HG02610 (cell line): Measurements from ENCODE around the gene ARHGEF10L.

ENCODE experiments used
- ATAC-seq: cut with Tn5 transposase; IDR thresholded peaks from one replicate; pipeline ENCODE4 v1.9.1; 2021; ENCODE audit warnings: mild to moderate bottlenecking, moderate library complexity; ENCODE audit not compliant: unreplicated experiment

Gene ARHGEF10L

DNA sequence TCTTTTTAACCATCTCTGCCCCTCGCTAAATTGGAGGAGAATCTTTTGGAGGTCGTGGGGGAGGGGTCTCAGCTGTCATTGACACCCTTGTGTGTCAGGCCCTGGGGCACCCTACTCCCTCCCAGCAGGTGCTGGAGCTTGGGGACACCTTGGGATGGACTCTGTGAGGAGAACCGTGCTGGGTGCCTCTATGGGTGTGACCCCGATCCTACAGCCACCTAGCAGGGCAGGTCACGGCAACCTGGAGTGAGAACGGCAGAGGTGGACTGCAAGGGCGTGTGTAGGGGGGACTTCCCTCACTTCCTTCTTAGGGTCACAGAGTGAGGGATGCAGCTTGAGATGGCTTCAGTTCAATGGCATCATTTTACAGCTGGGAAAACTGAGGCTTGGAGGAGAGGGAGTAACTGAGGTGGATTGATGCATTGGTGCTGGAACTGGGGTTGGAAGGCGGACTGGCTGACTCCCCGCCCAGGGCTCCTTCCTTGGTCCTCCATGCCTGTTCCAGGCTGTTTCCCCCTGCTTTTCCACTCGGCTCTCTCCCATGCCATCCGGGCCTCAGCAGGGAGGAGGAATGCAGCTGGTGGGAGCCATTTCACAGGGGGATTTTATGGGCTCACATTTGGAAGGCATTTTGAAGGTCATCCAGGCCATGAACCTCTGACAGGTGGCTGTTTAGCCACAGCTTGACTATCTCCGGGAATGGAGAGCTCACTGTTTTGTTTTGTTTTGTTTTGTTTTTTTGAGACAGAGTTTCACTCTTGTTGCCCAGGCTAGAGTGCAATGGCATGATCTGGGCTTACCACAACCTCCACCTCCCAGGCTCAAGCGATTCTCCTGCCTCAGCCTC, 18.8 kb upstream of the ARHGEF10L start:
- no peak for ATAC-seq

DNA sequence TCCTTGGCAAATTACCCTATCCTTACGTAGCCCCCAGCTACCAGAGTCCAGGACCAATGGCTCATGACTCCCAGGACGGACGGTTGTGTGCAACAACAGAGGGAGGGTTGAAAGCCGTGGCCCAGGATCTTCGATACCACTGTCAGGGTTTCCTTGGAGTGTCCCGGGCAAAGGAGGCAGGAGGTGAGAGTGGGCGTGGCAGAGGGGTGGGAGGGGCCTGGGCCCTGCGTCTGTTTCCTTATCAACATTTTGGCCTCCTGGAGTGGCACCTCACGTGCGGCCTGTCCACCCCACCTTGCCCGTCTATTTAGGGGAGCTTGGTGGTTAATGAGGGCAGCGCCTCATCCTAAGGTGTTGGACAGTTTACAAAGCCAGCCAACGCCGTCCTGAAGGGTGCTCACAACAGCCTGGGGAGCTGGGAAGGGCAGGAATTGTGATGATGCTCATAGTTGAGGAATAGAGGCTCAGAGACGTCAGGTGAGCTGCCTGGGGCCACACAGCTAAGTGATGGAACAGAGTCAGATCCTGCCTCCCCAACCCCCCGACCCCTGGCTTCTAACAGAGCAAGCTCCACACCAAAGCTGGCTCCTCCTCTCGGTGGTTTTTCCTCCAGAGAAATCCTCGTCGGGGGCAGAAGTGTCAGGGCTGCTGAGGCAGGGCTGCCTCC, 17.4 kb upstream of the ARHGEF10L start:
- no peak for ATAC-seq

DNA sequence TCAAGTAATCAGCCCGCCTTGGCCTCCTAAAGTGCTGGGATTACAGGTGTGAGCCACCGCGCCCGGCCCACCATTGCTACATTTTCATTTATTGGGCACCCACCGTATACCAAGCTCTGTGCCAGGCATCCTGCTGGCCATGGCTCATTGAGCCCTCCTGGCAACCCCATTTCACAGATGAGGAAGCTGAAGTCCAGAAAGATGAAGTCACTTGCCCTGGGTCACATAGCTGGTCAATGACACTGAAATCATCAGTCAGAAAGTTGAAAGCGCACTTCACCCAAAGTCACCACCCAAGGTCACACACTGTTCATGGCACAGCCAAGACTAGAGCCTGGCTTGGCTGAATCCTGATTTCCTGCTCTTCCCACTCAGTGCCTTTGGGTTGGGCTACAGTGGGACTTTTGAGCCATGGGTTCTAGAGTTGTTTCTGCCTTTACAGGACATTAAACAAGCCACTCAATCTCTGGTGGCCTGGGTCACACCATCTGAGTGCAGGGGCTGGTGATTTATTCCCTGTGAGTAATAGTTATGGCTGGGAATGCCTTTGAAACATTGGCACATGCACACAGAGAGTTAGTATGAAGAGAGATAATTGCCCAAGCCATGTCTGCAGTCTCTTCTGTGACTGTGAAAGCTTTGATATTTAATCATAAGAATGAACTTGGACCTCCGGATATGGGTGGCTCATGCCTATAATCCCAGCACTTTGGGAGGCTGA, 16.0 kb upstream of the ARHGEF10L start:
- no peak for ATAC-seq

DNA sequence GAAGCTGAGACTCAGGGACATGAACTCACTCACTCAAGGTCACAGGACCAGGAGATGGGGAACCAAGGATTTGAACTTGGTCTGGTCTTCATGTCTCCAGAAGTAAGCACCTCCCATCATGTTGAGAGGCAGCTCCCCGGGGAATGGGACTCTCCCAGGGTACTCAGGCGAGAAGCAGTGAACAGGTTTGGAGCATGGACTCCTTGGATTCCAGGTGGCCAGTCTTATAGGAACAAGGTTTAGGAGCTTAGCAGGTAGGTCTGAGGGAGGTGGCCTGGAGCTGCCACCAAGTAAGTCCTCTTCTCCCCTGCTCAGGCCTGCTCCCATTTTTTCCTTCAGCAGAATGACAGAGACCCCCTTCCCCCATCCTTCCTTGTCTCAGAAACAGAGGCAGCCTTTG, 14.9 kb upstream of the ARHGEF10L start:
- no peak for ATAC-seq

DNA sequence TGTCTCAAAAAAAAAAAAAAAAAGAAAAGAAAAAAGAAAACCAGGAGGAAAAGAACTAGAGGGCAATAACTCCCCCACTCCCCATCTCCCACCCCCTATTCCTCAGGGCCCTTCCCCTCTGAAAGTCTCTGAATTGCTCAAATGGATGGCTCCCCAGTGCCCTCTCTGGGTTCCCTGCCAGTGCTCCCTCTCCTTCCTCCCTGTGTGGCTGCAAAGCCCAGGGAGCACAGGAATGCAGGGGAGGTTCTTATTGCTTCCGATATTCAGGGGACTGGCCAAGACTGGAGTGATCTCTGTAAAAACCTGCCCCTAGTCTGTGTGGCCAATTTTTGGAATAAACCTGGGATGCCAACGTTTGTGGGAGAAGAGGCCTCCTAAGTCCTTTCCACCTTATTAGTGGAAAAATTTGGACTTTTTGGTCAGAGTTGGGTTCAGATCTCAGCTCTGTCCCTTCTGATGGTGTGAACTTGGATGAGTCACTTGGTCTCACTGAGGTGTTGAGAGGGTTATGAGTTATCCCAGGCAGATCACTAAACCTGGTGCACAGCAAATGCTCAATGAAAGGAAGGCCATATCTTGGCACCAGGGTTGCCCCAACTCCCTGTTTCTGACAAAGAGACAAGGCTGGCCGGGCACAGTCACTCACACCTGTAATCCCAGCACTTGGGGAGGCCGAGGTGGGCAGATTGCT, 13.4 kb upstream of the ARHGEF10L start:
- no peak for ATAC-seq

DNA sequence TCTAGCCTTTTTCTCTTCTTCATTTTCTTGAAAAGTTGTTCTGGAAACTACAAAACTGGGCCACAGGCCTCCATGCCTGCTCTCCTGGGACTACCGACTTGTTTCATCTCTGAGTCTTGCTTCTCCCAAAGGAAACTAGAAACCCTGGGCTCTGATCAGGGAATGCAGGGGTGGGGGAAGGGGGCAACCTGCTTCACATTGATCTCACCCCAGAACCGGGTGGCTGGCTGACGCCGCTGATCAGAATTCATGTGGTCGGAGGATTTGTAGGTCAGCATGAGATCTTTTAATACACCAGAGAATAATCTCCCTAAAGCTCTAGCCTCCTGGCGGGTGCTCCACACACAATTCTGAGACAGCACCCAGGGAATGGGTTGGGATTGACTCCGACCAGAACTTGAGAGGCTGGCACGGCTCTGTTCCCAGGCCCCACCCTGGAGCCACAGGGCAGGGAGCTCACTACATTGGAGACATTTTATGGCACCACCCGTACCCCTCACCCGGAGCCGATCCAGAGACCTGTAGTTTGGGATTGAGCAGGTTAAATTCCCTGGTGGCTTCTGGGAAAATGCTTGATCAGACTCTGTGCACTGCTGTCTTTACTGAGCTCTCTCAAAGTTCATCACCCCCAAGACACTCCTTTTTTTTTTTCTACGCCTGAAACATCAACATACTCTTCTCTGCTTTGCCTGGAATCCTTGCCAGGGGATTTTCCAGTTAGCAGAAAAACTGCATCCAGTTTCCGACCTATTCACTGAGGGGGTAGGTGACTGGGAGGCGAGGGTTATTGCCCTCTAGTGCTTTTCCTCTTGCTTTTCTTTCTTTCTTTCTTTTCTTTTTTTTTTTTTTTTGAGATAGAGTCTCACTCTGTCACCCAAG, 12.2 kb upstream of the ARHGEF10L start:
- ATAC-seq: no peak

DNA sequence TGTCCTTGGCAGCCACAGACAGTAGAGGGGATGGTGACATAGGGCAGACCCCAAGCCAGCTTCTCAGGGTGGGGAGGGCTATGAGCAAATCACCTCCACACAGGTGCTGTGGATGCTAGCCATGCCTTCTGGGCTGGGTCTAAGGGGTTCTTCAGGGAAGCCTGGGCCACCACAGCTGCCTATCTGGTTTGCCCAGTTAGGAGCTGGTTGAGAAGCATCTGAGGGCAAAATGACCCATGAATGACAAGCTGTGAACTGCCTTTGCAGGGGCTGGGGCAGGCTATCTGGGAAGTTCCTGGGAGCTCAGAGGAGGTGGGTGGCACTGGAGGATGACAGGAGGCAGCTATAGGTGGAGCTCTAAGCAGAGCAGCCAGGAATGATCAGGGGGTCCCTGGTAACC, 10.1 kb upstream of the ARHGEF10L start:
- no peak for ATAC-seq

DNA sequence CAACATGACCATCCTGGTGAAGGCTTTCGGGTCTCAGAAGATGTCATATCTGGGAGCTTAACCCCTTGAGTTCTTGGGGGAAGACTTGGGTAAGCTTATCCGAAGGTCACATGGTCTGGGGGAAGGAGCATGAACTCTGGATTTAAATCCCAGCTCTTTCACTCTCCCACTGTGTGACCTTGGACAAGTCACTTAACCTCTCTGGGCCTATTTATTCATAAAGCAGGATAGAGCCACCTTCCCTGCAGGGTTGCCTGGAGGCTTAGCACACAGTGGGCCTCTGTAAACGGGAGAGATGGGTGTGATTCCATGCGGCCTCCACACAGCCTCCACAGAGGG, 8.2 kb upstream of the ARHGEF10L start:
- ATAC-seq: no peak

DNA sequence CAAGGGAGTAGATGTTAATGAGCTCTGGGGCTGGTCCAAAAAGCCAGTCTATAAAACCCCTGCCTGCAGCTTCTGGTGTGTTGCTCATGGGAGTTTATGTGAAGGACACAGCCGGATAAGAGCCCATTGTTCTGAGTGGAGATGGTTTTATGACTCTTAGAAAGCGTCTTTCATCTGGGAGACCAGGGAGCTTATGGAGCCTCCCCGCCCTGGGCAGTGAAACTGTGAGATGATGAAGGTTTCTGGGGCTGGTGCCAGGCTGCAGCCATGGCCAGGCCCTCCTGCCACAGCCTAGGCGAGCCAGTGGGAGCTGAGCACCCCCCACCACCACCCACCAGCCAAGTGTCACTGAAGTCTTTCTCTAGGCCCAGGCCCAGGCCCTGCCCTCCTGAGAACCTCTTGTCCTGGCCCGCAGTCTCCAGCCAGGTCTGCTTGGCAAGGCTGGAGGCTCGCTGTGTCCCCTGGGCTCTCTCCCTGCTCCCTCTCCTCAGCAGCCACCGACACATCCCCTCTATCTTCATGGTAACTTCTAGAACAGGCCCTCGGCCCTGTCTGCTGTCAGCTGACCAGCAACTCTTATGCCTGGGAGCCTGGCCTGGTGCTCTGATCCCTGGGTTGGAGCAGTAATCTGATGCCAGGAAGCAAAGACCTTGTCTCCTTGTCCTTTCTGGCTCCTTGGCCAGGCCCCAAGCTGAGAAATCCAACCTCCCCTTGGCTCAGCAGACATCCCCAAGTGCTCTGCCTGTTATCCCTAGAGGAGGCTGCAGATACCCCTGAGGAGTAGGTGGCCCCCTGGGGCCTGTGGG, 7.6 kb upstream of the ARHGEF10L start:
- no peak for ATAC-seq

DNA sequence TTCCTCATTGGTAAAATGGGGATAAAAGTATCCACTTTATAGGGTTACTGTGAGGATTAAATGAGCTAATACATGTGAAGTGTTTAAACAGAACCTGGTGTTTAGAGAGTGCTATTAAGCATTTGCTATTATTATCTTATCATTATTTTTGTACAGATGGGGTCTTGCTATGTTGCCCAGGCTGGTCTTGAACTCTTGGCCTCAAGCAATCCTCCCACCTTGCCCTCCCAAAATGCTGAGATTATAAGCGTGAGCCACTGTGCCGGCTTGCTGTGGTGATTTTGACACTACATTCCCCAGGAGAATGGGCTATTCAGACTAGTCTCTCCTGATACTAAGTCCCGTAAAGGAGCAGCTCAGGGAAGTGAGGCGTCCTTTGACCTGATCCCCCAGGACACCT, 6.3 kb upstream of the ARHGEF10L start:
- no peak for ATAC-seq

DNA sequence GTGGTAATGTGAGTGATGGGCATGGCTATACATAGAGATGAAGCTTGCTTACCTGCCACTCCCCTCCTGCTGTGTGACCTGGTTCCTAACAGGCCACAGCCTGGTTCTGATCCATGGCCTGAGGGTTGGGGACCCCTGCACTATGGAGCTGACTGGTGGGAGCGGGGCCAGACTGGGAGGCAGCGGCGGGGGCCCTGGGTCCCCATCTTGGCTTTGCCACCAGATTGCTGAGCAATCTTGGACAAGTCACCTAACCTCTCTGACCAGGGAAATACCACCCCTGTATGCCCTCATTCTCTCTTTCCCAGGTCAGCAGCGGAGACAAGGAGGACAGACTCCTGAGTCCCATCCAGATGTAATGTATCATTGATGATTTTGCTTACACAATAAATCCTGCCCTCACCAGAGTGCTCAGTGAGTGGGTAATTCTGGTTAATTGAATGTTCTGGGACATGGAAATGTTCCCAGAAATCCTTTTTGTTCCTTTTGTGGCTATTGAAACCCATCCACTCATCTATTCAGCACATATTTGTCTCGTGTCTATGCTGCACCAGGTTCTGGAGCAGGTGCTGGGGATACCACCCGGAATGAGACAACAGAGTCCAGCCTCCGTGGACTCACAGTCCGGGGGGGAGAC, 4.1 kb upstream of the ARHGEF10L start:
- no peak for ATAC-seq

DNA sequence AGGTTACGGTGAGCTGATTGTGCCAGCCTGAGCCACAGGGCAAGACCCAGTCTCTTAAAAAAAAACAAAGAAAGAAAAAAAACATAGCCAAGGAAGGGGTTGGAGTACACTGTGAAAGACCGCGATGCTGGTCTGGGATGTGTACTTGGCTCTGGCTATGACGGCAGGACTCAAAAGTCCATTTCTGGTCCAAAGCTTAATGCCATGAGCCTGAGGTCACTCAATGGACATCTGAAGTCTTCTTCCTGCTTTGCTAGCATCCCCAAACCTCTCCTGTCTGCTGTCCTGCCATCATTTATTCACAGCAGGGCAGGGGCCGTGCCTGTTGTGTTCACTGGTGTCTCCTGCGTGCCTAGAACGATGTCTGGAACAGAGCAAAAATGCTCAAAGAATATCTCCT, 1.5 kb upstream of the ARHGEF10L start:
- ATAC-seq: no peak

DNA sequence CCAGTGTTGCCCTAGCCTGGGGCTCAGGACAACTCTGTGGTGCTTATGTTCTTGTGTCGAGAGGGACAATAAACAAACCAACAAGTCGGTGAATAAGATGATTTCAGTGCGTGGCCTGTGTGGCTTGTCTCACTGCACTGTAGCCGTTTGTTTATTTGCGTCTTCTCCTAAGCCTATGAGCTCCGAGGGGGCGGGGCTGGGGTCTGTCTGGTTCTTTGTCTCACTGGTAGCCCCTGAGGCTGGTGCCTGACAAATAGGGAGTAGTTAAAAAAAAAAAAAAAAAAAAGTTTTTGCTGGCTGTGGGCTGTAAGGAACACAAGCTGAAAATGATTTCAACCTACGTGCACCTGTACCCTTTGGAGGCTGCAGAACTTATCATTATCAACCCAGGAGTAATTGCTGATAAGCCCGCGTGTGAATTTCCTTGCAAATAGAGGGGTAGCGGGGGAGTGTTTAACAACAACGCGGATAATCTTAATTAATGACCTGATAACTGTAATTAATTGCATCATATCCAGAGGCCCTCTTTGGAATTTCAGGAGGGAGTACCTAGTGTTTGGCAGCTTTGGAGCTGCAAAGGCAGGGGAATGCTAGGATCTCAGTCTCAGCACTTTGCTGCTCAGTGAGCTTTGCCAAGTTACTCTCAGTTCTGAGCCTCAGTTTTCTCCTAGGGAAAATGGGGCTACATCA, 925 bp upstream of the ARHGEF10L start:
- no peak for ATAC-seq

DNA sequence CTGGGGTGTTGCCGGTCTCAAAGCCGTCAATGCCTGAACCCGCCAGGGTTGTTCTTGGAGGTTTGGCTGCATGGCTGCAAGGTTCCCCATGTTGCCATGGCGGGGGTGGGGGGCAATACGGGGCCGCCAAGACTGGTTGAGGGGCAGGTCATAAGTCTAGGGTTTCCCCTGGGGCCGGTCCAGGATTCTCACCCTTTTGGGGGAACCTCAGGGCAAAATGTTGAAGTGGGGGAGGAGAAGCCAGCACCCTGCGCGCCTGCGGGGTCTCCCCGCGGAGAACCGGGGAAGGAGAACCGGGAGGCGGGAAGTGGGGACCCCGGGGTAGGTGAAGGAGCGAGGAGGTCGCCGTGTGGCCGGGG, 401 bp upstream of the ARHGEF10L start:
- ATAC-seq: no peak

DNA sequence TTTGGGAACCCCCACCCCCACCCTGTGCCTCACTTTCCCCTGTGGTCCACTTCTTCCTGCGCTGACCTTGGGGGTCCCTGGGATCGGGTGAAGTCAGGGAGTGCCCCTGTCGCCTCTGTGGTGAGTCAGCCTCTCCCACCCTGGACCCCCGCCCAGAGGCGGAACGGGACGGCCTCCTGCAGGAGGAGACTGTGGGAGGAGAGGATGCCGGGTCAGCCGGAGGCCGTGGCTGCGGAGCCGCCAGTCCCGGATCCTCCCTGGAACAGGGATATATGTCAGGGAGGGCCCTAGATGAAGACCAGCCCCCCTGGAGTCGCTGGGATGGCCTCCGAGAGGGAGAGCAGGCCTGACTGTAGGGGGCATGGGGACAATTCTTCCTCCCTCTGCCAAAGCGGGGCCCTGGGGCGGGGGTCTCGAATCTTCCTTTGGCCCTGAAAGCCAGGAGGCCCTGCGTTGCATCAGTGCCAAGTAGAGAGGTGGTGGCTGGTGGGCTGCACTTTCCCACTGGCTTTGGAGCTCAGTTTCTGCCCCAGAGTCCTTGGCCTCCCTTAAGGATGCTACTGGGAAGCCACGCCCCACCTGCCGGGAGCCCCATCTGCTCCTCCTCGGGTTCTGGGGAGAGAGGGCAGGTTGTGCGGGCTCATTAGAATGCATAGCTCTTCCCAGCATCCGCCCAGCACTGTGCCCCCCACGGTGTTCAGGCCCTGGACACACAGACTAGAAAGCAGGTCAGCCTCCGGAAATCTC, 930 bp downstream of the ARHGEF10L start:
- no peak for ATAC-seq

DNA sequence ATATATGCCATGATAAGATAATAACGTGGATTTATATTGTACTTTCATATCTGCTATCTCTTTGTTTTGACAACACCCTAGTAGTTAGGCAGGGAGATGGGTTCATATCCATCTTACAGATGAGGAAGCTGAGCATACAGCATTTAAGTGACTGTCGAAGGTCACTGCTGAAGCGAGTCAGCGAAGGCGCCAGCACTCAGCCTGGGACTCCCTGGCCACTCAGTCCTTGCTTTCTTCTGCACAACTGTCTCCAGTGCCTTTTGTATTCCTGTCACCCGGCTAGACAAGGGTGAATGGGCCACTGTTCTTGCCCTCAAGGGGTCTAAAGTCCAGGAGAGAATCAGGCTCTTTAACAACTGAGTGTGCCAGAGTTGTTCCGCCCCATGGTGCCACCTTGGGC, 3.1 kb downstream of the ARHGEF10L start:
- no peak for ATAC-seq

DNA sequence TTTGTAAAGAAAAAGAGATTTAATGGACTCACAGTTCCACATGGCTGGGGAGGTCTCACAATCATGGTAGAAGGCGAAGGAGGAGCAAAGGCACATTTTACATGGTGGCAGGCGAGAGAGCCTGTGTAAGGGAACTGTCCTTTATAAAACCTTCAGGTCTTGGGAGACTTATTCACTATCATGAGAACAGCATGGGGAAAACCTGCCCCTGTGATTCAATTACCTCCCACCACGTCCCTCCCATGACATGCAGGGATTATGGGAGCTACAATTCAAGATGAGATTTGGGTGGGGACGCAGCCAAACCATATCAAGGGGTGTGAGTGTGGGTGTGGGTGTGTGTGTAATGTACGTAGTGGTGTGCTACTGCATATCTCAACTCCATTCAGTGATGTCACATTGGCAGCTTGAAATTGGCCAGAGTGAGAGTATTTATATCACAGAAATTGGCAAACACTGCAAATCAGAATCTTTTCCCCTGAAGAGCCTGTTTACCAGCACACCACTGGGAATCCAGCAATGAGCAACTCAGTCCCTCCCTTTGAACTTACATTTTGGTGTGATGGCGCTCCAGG, 5.4 kb downstream of the ARHGEF10L start:
- ATAC-seq: no peak

DNA sequence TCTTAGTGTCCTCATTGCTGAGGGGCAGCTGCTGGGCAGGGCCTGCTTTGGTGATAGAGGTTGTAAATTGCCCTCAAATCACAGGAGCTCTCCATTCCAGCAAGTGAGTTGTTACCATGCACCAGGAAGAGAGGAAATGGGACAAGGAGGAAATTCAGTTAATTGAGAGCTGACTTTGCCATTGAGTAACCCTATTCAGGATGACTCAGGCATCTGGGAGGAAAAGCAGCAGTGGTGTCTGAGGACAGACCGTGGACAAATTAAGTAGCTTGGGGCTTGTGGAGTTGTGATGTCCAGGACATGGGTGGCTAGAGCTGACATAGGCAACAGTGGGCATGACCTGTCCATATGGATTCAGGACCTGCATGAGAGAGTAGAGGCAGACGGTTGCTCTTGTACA, 5.9 kb downstream of the ARHGEF10L start:
- no peak for ATAC-seq
